GM12872 (cell line): ENCODE measurements around the gene DNAJC12.

Source experiments
- TF ChIP-seq, protein P1 (sequence below): IDR thresholded peaks from 3 replicates; pipeline ENCODE4 v1.5.1; 2011; ENCODE audit warnings: low read depth, mild to moderate bottlenecking, low read length, moderate library complexity; ENCODE audit not compliant: insufficient read depth

Gene DNAJC12

DNA sequence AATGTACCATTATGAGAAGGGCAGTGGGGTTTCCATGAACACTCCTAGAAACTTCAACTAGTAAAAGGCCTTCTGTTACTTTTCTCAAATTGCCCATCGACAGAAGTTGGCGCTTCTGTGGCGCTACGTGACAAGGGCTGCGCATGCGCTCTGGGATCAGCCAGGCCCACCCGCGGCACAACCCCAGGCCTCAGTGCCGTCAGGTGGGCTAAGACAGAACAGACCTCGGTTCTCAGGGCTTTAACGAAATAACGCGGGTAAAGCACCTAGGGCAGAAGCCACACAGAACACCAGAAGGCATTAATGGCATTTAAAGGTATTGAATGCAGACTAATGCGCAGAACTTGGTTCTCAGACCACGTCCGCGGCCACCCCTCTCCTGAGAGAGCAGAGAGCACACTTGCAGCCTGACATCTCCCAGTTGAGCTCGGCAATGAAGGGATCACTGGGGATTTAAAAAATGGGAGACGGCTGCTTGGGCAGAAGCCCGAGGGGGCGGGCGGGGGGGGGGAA, 74.4 kb downstream of the DNAJC12 start:
- TF ChIP-seq, protein P1, sequence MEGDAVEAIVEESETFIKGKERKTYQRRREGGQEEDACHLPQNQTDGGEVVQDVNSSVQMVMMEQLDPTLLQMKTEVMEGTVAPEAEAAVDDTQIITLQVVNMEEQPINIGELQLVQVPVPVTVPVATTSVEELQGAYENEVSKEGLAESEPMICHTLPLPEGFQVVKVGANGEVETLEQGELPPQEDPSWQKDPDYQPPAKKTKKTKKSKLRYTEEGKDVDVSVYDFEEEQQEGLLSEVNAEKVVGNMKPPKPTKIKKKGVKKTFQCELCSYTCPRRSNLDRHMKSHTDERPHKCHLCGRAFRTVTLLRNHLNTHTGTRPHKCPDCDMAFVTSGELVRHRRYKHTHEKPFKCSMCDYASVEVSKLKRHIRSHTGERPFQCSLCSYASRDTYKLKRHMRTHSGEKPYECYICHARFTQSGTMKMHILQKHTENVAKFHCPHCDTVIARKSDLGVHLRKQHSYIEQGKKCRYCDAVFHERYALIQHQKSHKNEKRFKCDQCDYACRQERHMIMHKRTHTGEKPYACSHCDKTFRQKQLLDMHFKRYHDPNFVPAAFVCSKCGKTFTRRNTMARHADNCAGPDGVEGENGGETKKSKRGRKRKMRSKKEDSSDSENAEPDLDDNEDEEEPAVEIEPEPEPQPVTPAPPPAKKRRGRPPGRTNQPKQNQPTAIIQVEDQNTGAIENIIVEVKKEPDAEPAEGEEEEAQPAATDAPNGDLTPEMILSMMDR, result no peak

DNA sequence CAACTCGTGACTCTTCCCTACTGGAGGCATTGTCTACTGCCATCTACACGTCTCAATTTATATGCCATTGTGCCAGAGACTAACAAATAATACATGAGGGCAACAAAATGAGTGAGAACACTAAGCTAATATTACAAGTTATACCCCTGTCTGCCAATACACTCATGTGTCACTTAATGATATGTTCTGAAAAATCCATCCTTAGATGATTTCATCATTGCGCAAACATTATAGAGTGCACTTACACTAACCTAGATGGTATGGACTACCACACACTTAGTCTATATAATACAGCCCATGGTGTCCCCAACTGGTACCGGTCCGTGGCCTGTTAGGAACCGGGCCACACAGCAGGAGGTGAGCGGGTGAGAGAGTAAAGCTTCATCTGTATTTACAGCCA, 77.7 kb downstream of the DNAJC12 start:
- TF ChIP-seq, protein P1, result no peak
